OCI-LY3 (cell line): ENCODE data around the gene PPP1CB.
"Not testable (repeated sequence)": the region's sequence is repeated elsewhere in the genome, so short reads cannot be mapped to it uniquely, and the experiment has no call there.

ENCODE experiments used
- H2AFZ ChIP-seq: fragments of 200-600, 300-600 bp; shearing (Covaris generic); 2 replicates; pipeline ENCODE4 v1.6.0; 2014; ENCODE audit warnings: antibody characterized with exemption, low read depth, low read length
- H3K27ac ChIP-seq: fragments of 200-600, 300-600 bp; sonication (generic); 2 replicates; pipeline ENCODE4 v1.5.1; 2014; ENCODE audit warnings: mild to moderate bottlenecking, low read length, moderate library complexity, mixed read lengths
- H3K27me3 ChIP-seq: fragments of 200-600, 300-600 bp; sonication (generic); 2 replicates; pipeline ENCODE4 v1.6.1; 2014; ENCODE audit warnings: low read depth, low read length, mixed read lengths
- H3K36me3 ChIP-seq: fragments of 200-600, 300-600 bp; sonication (generic); replicated peaks from 2 replicates; pipeline ENCODE3; 2014; ENCODE audit warnings: low read depth, low read length, mixed read lengths
- H3K4me1 ChIP-seq: fragments of 300-600, 200-600 bp; sonication (generic); 2 replicates; pipeline ENCODE4 v1.6.1; 2014; ENCODE audit warnings: low read length, mixed read lengths
- H3K4me2 ChIP-seq: fragments of 200-600, 300-600 bp; sonication (generic); 2 replicates; pipeline ENCODE4 v1.6.1; 2014; ENCODE audit warnings: low read length, mixed read lengths
- H3K4me3 ChIP-seq: fragments of 300-600, 200-600 bp; sonication (generic); 2 replicates; pipeline ENCODE4 v1.5.1; 2014; ENCODE audit warnings: antibody characterized with exemption, mild to moderate bottlenecking, low read length, moderate library complexity
- H3K79me2 ChIP-seq: fragments of 300-600, 200-600 bp; shearing (Covaris generic); 2 replicates; pipeline ENCODE4 v1.6.1; 2014; ENCODE audit warnings: mild to moderate bottlenecking, low read length, mixed read lengths
- H3K9ac ChIP-seq: fragments of 300-600, 200-600 bp; shearing (Covaris generic); 2 replicates; pipeline ENCODE4 v1.6.0; 2014; ENCODE audit warnings: mild to moderate bottlenecking, low read length, moderate library complexity
- H3K9me3 ChIP-seq: fragments of 200-600, 300-600 bp; shearing (Covaris generic); 2 replicates; pipeline ENCODE4 v1.6.1; 2014; ENCODE audit warnings: low read length, mixed read lengths; ENCODE audit not compliant: insufficient read depth
- H4K20me1 ChIP-seq: fragments of 200-600, 300-600 bp; sonication (generic); 2 replicates; pipeline ENCODE4 v1.6.1; 2016; ENCODE audit warnings: low read length, mixed read lengths; ENCODE audit not compliant: insufficient read depth
- CTCF ChIP-seq: fragments of 200-600, 300-600 bp; sonication (generic); IDR thresholded peaks from 2 replicates; pipeline ENCODE4 v1.5.1; 2014; ENCODE audit warnings: antibody characterized with exemption, low read length, low read depth
- EZH2phosphoT487 ChIP-seq: fragments of 200-600 bp; shearing (Covaris generic); IDR thresholded peaks from 2 replicates; pipeline ENCODE4 v1.6.1; 2018; ENCODE audit warnings: antibody characterized with exemption, mixed run types, low read depth

PPP1CB gene

GRCh38 chr2:28730641-28731146 is 20.9 kb upstream of the PPP1CB start:
- no peak overlapping the region for H3K4me3 ChIP-seq
- no peaks in the 10 kb centered on the region for H3K36me3 ChIP-seq
- no peak overlapping the region for H2AFZ ChIP-seq
- H3K79me2 ChIP-seq = no peaks in the 10 kb centered on the region
- H3K9ac ChIP-seq = no peak overlapping the region
- TF ChIP-seq EZH2phosphoT487 (no peak), CTCF (no peak)
- no peaks in the 10 kb centered on the region for H4K20me1 ChIP-seq
- no peaks in the 10 kb centered on the region for H3K4me1 ChIP-seq
- no peak overlapping the region for H3K27ac ChIP-seq
- no peaks in the 10 kb centered on the region for H3K27me3 ChIP-seq
- no peaks in the 10 kb centered on the region for H3K9me3 ChIP-seq
- H3K4me2 ChIP-seq = no peak overlapping the region

- Histone ChIP-seq H3K4me1 (no peaks in the 10 kb centered on the region), H3K4me3 (no peak overlapping the region), H2AFZ (no peak overlapping the region), H4K20me1 (no peaks in the 10 kb centered on the region), H3K9ac (no peak overlapping the region), H3K36me3 (no peaks in the 10 kb centered on the region), H3K4me2 (no peak overlapping the region), H3K27ac (no peak overlapping the region), H3K9me3 (0 out of 2 replicates have a peak, but pooled peaks cover 8% of the 10 kb centered on the region), H3K79me2 (no peaks in the 10 kb centered on the region), H3K27me3 (no peaks in the 10 kb centered on the region)
- TF ChIP-seq EZH2phosphoT487 (no peak), CTCF (no peak)
These were observed 16.1 kb upstream of the PPP1CB start for GRCh38 chr2:28735511-28735910.

- no peaks in the 10 kb centered on the region for H4K20me1 ChIP-seq
- no peaks in the 10 kb centered on the region for H3K27me3 ChIP-seq
- no peaks in the 10 kb centered on the region for H3K79me2 ChIP-seq
- no peak overlapping the region for H3K9ac ChIP-seq
- no peak overlapping the region for H3K4me2 ChIP-seq
- H3K36me3 ChIP-seq = no peaks in the 10 kb centered on the region
- H3K9me3 ChIP-seq = 0 out of 2 replicates have a peak, but pooled peaks cover 8% of the 10 kb centered on the region
- TF ChIP-seq EZH2phosphoT487 (no peak), CTCF (no peak)
- no peak overlapping the region for H3K27ac ChIP-seq
- H3K4me1 ChIP-seq = no peaks in the 10 kb centered on the region
- no peak overlapping the region for H2AFZ ChIP-seq
- H3K4me3 ChIP-seq = no peak overlapping the region
These were observed 15.6 kb upstream of the PPP1CB start for GRCh38 chr2:28736034-28736433.

GRCh38 chr2:28737655-28738054 is 14.0 kb upstream of the PPP1CB start:
- TF ChIP-seq CTCF = no peak
- no peak for TF ChIP-seq EZH2phosphoT487
- no peak overlapping the region for H3K27ac ChIP-seq
- H3K9ac ChIP-seq = no peak overlapping the region
- H3K27me3 ChIP-seq = no peaks in the 10 kb centered on the region
- H4K20me1 ChIP-seq = no peaks in the 10 kb centered on the region
- no peak overlapping the region for H3K4me3 ChIP-seq
- H2AFZ ChIP-seq = no peak overlapping the region
- no peak overlapping the region for H3K4me2 ChIP-seq
- H3K36me3 ChIP-seq = no peaks in the 10 kb centered on the region
- 0 out of 2 replicates have a peak, but pooled peaks cover 8% of the 10 kb centered on the region for H3K9me3 ChIP-seq
- no peaks in the 10 kb centered on the region for H3K4me1 ChIP-seq
- H3K79me2 ChIP-seq = no peaks in the 10 kb centered on the region

GRCh38 chr2:28742619-28743018 is 9.0 kb upstream of the PPP1CB start:
- not testable (repeated sequence) for H2AFZ ChIP-seq, H3K4me2 ChIP-seq, H3K36me3 ChIP-seq, H3K4me1 ChIP-seq, H3K79me2 ChIP-seq, H3K27me3 ChIP-seq, H3K27ac ChIP-seq, H3K9ac ChIP-seq, H3K4me3 ChIP-seq, H4K20me1 ChIP-seq, H3K9me3 ChIP-seq
